Subcutaneous abdominal adipose tissue (tissue), 5 donors: Measurements from ENCODE around the gene NT5C.
"Not testable (repeated sequence)": the region's sequence is repeated elsewhere in the genome, so short reads cannot be mapped to it uniquely, and the experiment has no call there.

ENCODE experiments used
- H3K27ac ChIP-seq: one replicate; pipeline ENCODE4 v1.7.0; 2013; ENCODE audit warnings: low read depth, mild to moderate bottlenecking, inconsistent platforms, low read length, moderate library complexity
- H3K27me3 ChIP-seq, 5 donors: one replicate each; pipeline ENCODE4 v1.7.0; 2013; ENCODE audit warnings: low read length in 5 of 5, inconsistent platforms in 1 of 5; ENCODE audit not compliant: control insufficient read depth in 5 of 5, insufficient read depth in 4 of 5
- H3K36me3 ChIP-seq, 5 donors: one replicate each; pipeline ENCODE4 v1.7.0; 2013; ENCODE audit warnings: low read length in 5 of 5; ENCODE audit not compliant: control insufficient read depth in 5 of 5, insufficient read depth in 5 of 5
- H3K4me1 ChIP-seq, 5 donors: one replicate each; pipeline ENCODE4 v1.7.0; 2013; ENCODE audit warnings: low read length in 5 of 5, mild to moderate bottlenecking in 3 of 5, moderate library complexity in 1 of 5; ENCODE audit not compliant: control insufficient read depth in 5 of 5, insufficient read depth in 5 of 5
- H3K4me3 ChIP-seq, 5 donors: one replicate each; pipeline ENCODE4 v1.7.0; 2013; ENCODE audit warnings: low read length in 5 of 5, low read depth in 1 of 5
- H3K9ac ChIP-seq, 5 donors: one replicate each; pipeline ENCODE4 v1.7.0; 2013; ENCODE audit warnings: low read length in 5 of 5, mild to moderate bottlenecking in 4 of 5, moderate library complexity in 3 of 5
- H3K9me3 ChIP-seq, 5 donors: one replicate each; pipeline ENCODE4 v1.7.0; 2013; ENCODE audit warnings: low read length in 5 of 5; ENCODE audit not compliant: control insufficient read depth in 5 of 5
- donor health status: healthy.
- donor health status: healthy.
- donor health status: healthy.
- donor health status: healthy.
- donor health status: healthy.

NT5C gene

GRCh38 chr17:75132018-75133000 is 767 bp upstream of the NT5C start:
- H3K9me3 ChIP-seq, H3K27me3 ChIP-seq: not testable (repeated sequence)
- Histone ChIP-seq H3K36me3 (peaks cover 0 to 25% (median 12%) of the 10 kb centered on the region in 5 donors), H3K4me3 (peak overlapping the region; percentile 64 to 89 (median 81)), H3K4me1 (peaks cover 0 to 21% (median 18%) of the 10 kb centered on the region in 5 donors), H3K27ac (peak overlapping the region; percentile 62), H3K9ac (peak overlapping the region in 4 of 5 donors; percentile 69 to 84 (median 76))

- Histone ChIP-seq H3K9ac (peak overlapping the region in 4 of 5 donors; percentile 69 to 82 (median 76)), H3K9me3 (no peaks in the 10 kb centered on the region), H3K36me3 (peaks cover 0 to 23% (median 12%) of the 10 kb centered on the region in 5 donors), H3K4me1 (peaks cover 0 to 26% (median 18%) of the 10 kb centered on the region in 5 donors), H3K27me3 (no peaks in the 10 kb centered on the region), H3K4me3 (peak overlapping the region; percentile 55 to 89 (median 67)), H3K27ac (peak overlapping the region; percentile 62)
These were observed 787 bp downstream of the NT5C start for GRCh38 chr17:75130632-75131277.

GRCh38 chr17:75130059-75130631 is 1.4 kb downstream of the NT5C start:
- no peaks in the 10 kb centered on the region for H3K9me3 ChIP-seq
- H3K27me3 ChIP-seq, result no peaks in the 10 kb centered on the region
- peaks cover 0 to 24% (median 12%) of the 10 kb centered on the region in 5 donors for H3K36me3 ChIP-seq
- H3K4me1 ChIP-seq, result peaks cover 0 to 27% (median 18%) of the 10 kb centered on the region in 5 donors
- H3K4me3 ChIP-seq, result peak overlapping the region in 3 of 5 donors; percentile 55 to 81 (median 64)
- no peak overlapping the region for H3K27ac ChIP-seq
- H3K9ac ChIP-seq, result peak overlapping the region in 2 of 5 donors; percentile 76 to 82

GRCh38 chr17:75129576-75129975 is 2.0 kb downstream of the NT5C start:
- Histone ChIP-seq H3K36me3 (peaks cover 0 to 24% (median 12%) of the 10 kb centered on the region in 5 donors), H3K27me3 (no peaks in the 10 kb centered on the region), H3K4me1 (peaks cover 0 to 27% (median 18%) of the 10 kb centered on the region in 5 donors), H3K9ac (no peak overlapping the region), H3K27ac (no peak overlapping the region), H3K9me3 (no peaks in the 10 kb centered on the region), H3K4me3 (no peak overlapping the region)

GRCh38 chr17:75128694-75129505 is 2.6 kb downstream of the NT5C start:
- H3K36me3 ChIP-seq, result peaks cover 0 to 24% (median 12%) of the 10 kb centered on the region in 5 donors
- H3K27ac ChIP-seq, result no peak overlapping the region
- no peak overlapping the region for H3K4me3 ChIP-seq
- no peaks in the 10 kb centered on the region for H3K9me3 ChIP-seq
- H3K27me3 ChIP-seq, result no peaks in the 10 kb centered on the region
- peaks cover 0 to 32% (median 18%) of the 10 kb centered on the region in 5 donors for H3K4me1 ChIP-seq
- no peak overlapping the region for H3K9ac ChIP-seq

GRCh38 chr17:75127936-75128335 is 3.6 kb downstream of the NT5C start:
- not testable (repeated sequence) for H3K4me3 ChIP-seq, H3K9ac ChIP-seq, H3K27me3 ChIP-seq, H3K27ac ChIP-seq, H3K9me3 ChIP-seq
- H3K36me3 ChIP-seq, result peaks cover 0 to 24% (median 12%) of the 10 kb centered on the region in 5 donors
- H3K4me1 ChIP-seq, result peaks cover 0 to 32% (median 18%) of the 10 kb centered on the region in 5 donors

- H3K27ac ChIP-seq, result no peak overlapping the region
- H3K9ac ChIP-seq, result no peak overlapping the region
- H3K9me3 ChIP-seq, result no peaks in the 10 kb centered on the region
- peaks cover 0 to 27% (median 13%) of the 10 kb centered on the region in 5 donors for H3K4me1 ChIP-seq
- peaks cover 0 to 24% (median 12%) of the 10 kb centered on the region in 5 donors for H3K36me3 ChIP-seq
- H3K27me3 ChIP-seq, result no peaks in the 10 kb centered on the region
- no peak overlapping the region for H3K4me3 ChIP-seq
These were observed 4.6 kb downstream of the NT5C start for GRCh38 chr17:75126954-75127353.

GRCh38 chr17:75125984-75126383 is 5.6 kb downstream of the NT5C start:
- Histone ChIP-seq H3K36me3 (peaks cover 0 to 28% (median 13%) of the 10 kb centered on the region in 5 donors), H3K4me1 (peaks cover 0 to 21% (median 9%) of the 10 kb centered on the region in 5 donors), H3K27me3 (no peaks in the 10 kb centered on the region), H3K27ac (no peak overlapping the region), H3K9ac (peak overlapping the region in 1 of 5 donors; percentile 16), H3K9me3 (no peaks in the 10 kb centered on the region), H3K4me3 (no peak overlapping the region)

- H3K9ac ChIP-seq, result peak overlapping the region in 1 of 5 donors; percentile 4
- H3K36me3 ChIP-seq, result peaks cover 0 to 28% (median 14%) of the 10 kb centered on the region in 5 donors
- H3K27me3 ChIP-seq, result no peaks in the 10 kb centered on the region
- no peak overlapping the region for H3K27ac ChIP-seq
- no peaks in the 10 kb centered on the region for H3K9me3 ChIP-seq
- no peak overlapping the region for H3K4me3 ChIP-seq
- H3K4me1 ChIP-seq, result peaks cover 0 to 11% (median 0%) of the 10 kb centered on the region in 5 donors
These were observed 6.8 kb downstream of the NT5C start for GRCh38 chr17:75124819-75125162.
